Endothelial cell (in vitro differentiated cells): Measurements from ENCODE around the gene MINDY3. TPM values are rescaled to one million over a fixed set of nuclear protein-coding genes. Genes with fewer than 3 reads are reported as not detected.
"Not testable (repeated sequence)": the region's sequence is repeated elsewhere in the genome, so short reads cannot be mapped to it uniquely, and the experiment has no call there.

Experiments used
- DNase-seq: peaks from one replicate; pipeline ENCODE4 v3.0.0; 2021; ENCODE audit warnings: low spot score
- H3K27ac Mint-ChIP-seq: one replicate; pipeline ENCODE4 v1.8.0; 2021; ENCODE audit warnings: mixed read lengths, inconsistent platforms; ENCODE audit not compliant: unreplicated experiment
- H3K27me3 Mint-ChIP-seq: one replicate; pipeline ENCODE4 v1.8.0; 2021; ENCODE audit warnings: mild to moderate bottlenecking, moderate library complexity, mixed read lengths, inconsistent platforms; ENCODE audit not compliant: unreplicated experiment
- H3K36me3 Mint-ChIP-seq: one replicate; pipeline ENCODE4 v1.8.0; 2021; ENCODE audit warnings: mild to moderate bottlenecking, low read depth, mixed read lengths, inconsistent platforms; ENCODE audit not compliant: unreplicated experiment
- H3K4me1 Mint-ChIP-seq: one replicate; pipeline ENCODE4 v1.8.0; 2021; ENCODE audit warnings: mild to moderate bottlenecking, mixed read lengths, inconsistent platforms; ENCODE audit not compliant: unreplicated experiment
- H3K4me3 Mint-ChIP-seq: one replicate; pipeline ENCODE4 v1.8.0; 2021; ENCODE audit warnings: mild to moderate bottlenecking, mixed read lengths, inconsistent platforms; ENCODE audit not compliant: unreplicated experiment
- H3K9me3 Mint-ChIP-seq: one replicate; pipeline ENCODE4 v1.8.0; 2021; ENCODE audit warnings: mixed read lengths, inconsistent platforms; ENCODE audit not compliant: unreplicated experiment
- CTCF ChIP-seq: fragments of 200-600 bp; sonication (generic); IDR thresholded peaks from one replicate; pipeline ENCODE4 v1.5.0; 2021; ENCODE audit warnings: antibody characterized with exemption; ENCODE audit not compliant: unreplicated experiment
- total RNA-seq: library from RNA; stranded (reverse); fragmentation: NEBNext Ultra II Directional; extraction: Animal tissue kit (Norgen Biotek cat#: 25700); gene quantifications from one replicate; pipeline ENCODE4 v1.2.1, GENCODE V29; 2021; ENCODE audit not compliant: unreplicated experiment

MINDY3 gene
- total RNA-seq, 1 donor from 2014 or later = 26.1 TPM

- no peak overlapping the region for H3K4me3 Mint-ChIP-seq
- H3K27me3 Mint-ChIP-seq = peaks cover 3% of the 10 kb centered on the region
- no peaks in the 10 kb centered on the region for H3K9me3 Mint-ChIP-seq
- H3K36me3 Mint-ChIP-seq = no peaks in the 10 kb centered on the region
- H3K27ac Mint-ChIP-seq = no peak overlapping the region
- no peak for TF ChIP-seq CTCF
- DNase-seq = no peak
- peaks cover 4% of the 10 kb centered on the region for H3K4me1 Mint-ChIP-seq
Observed at GRCh38 chr10:15884447-15884846, 24.1 kb upstream of the MINDY3 start.

- no peak for DNase-seq
- Mint-ChIP-seq H3K27ac (no peak overlapping the region), H3K9me3 (no peaks in the 10 kb centered on the region), H3K4me3 (no peak overlapping the region), H3K4me1 (peaks cover 4% of the 10 kb centered on the region), H3K27me3 (peaks cover 3% of the 10 kb centered on the region), H3K36me3 (no peaks in the 10 kb centered on the region)
- no peak for TF ChIP-seq CTCF
Observed at GRCh38 chr10:15881542-15881941, 21.2 kb upstream of the MINDY3 start.

- Mint-ChIP-seq H3K4me3 (no peak overlapping the region), H3K4me1 (peaks cover 4% of the 10 kb centered on the region), H3K27ac (no peak overlapping the region), H3K36me3 (no peaks in the 10 kb centered on the region), H3K9me3 (no peaks in the 10 kb centered on the region), H3K27me3 (peaks cover 4% of the 10 kb centered on the region)
- no peak for TF ChIP-seq CTCF
- no peak for DNase-seq
Observed at GRCh38 chr10:15879663-15880062, 19.4 kb upstream of the MINDY3 start.

- TF ChIP-seq CTCF = peak; percentile 71
- Mint-ChIP-seq H3K27me3 (peaks cover 5% of the 10 kb centered on the region), H3K27ac (no peak overlapping the region), H3K9me3 (no peaks in the 10 kb centered on the region), H3K4me3 (no peak overlapping the region), H3K36me3 (no peaks in the 10 kb centered on the region), H3K4me1 (peaks cover 1% of the 10 kb centered on the region)
- DNase-seq = no peak
Observed at GRCh38 chr10:15879058-15879457, 18.8 kb upstream of the MINDY3 start.

GRCh38 chr10:15877836-15878576 lies 17.7 kb upstream of the MINDY3 start:
- Mint-ChIP-seq H3K4me3 (no peak overlapping the region), H3K4me1 (no peaks in the 10 kb centered on the region), H3K27me3 (peaks cover 6% of the 10 kb centered on the region), H3K27ac (no peak overlapping the region), H3K36me3 (peaks cover 3% of the 10 kb centered on the region), H3K9me3 (no peaks in the 10 kb centered on the region)
- no peak for DNase-seq
- no peak for TF ChIP-seq CTCF

- not testable (repeated sequence) for H3K4me3 Mint-ChIP-seq, H3K4me1 Mint-ChIP-seq, H3K27ac Mint-ChIP-seq, H3K27me3 Mint-ChIP-seq, H3K36me3 Mint-ChIP-seq, H3K9me3 Mint-ChIP-seq, DNase-seq
Observed at GRCh38 chr10:15876274-15876673, 16.0 kb upstream of the MINDY3 start.

- not testable (repeated sequence) for H3K27me3 Mint-ChIP-seq, H3K27ac Mint-ChIP-seq, H3K4me1 Mint-ChIP-seq, H3K4me3 Mint-ChIP-seq, H3K9me3 Mint-ChIP-seq, H3K36me3 Mint-ChIP-seq, DNase-seq
Observed at GRCh38 chr10:15872645-15873044, 12.3 kb upstream of the MINDY3 start.
